MCF 10A (cell line): ENCODE data around the gene MARVELD3. TPM values are rescaled to one million over a fixed set of nuclear protein-coding genes. Genes with fewer than 3 reads are reported as not detected.

Experiments
- BruUV-seq: library from RNA; stranded (reverse); fragments of 400-500 nt; replicated peaks from 2 replicates; lab custom pipeline; 2021; lab: Mats Ljungman, UMichigan
- CTCF ChIA-PET: fragments of 300-600 bp; sonication (Branson Sonifier 250); formaldehyde crosslinking; extraction: SDS; loops from one replicate; lab custom pipeline; 2021; ENCODE audit warnings: antibody characterized with exemption, inconsistent platforms; lab: Yijun Ruan, JAX
- POLR2A ChIA-PET: fragments of 300-600, 350-650 bp; sonication (Branson Sonifier 250); formaldehyde crosslinking; extraction: SDS; loops from one replicate; lab custom pipeline; 2020; ENCODE audit warnings: antibody characterized with exemption, inconsistent platforms; lab: Yijun Ruan, JAX
- DNase-seq: peaks from one replicate; pipeline ENCODE4 v3.0.0-alpha.2; 2018; ENCODE audit not compliant: unreplicated experiment
- H3K27ac Mint-ChIP-seq: one replicate; pipeline ENCODE4 v1.8.0; 2022; ENCODE audit warnings: mild to moderate bottlenecking, low read depth, mixed read lengths; ENCODE audit not compliant: unreplicated experiment
- H3K27me3 Mint-ChIP-seq: one replicate; pipeline ENCODE4 v1.8.0; 2022; ENCODE audit warnings: mixed read lengths; ENCODE audit not compliant: insufficient read depth, unreplicated experiment
- H3K36me3 Mint-ChIP-seq: one replicate; pipeline ENCODE4 v1.8.0; 2022; ENCODE audit warnings: mild to moderate bottlenecking, moderate library complexity, mixed read lengths; ENCODE audit not compliant: insufficient read depth, unreplicated experiment
- H3K4me1 Mint-ChIP-seq: one replicate; pipeline ENCODE4 v1.8.0; 2022; ENCODE audit warnings: mixed read lengths; ENCODE audit not compliant: insufficient read depth, unreplicated experiment
- H3K4me3 Mint-ChIP-seq: one replicate; pipeline ENCODE4 v1.8.0; 2022; ENCODE audit warnings: mild to moderate bottlenecking, moderate library complexity, mixed read lengths; ENCODE audit not compliant: unreplicated experiment
- H3K9me3 Mint-ChIP-seq: one replicate; pipeline ENCODE4 v1.8.0; 2022; ENCODE audit warnings: mixed read lengths; ENCODE audit not compliant: unreplicated experiment
- CTCF ChIP-seq: fragments of 200-600 bp; IDR thresholded peaks from one replicate; pipeline ENCODE4 v1.8.0; 2022; ENCODE audit warnings: antibody characterized with exemption, mild to moderate bottlenecking; ENCODE audit not compliant: unreplicated experiment
- intact Hi-C: fragments of 100-400 bp; cut with micrococcal nuclease; formaldehyde crosslinking; loops from 2 replicates; pipeline ENCODE4 v1.14.1; 2022
- total RNA-seq: library from RNA; stranded (reverse); gene quantifications from 2 replicates; pipeline ENCODE4 v1.2.3, GENCODE V29; 2022

The MARVELD3 gene
- total RNA-seq, 1 experiment from 2014 or later = 1.3 TPM

GRCh38 chr16:71649704-71650103, 23.7 kb downstream of the MARVELD3 start:
- Mint-ChIP-seq H3K36me3 (peaks cover 65% of the 10 kb centered on the region), H3K4me3 (no peak overlapping the region), H3K27me3 (no peaks in the 10 kb centered on the region), H3K4me1 (no peaks in the 10 kb centered on the region), H3K27ac (no peak overlapping the region), H3K9me3 (no peaks in the 10 kb centered on the region)
- DNase-seq = no peak
- intact Hi-C loops = loop anchor here (5.0 kb wide), 1 partner anchor 313 kb away; no protein-coding TSS in a partner anchor
- BruUV-seq = no TSS peak
- no peak for TF ChIP-seq CTCF
- POLR2A ChIA-PET = no interaction called here
- CTCF ChIA-PET = no interaction called here

GRCh38 chr16:71658771-71659170, 32.8 kb downstream of the MARVELD3 start:
- no TSS peak for BruUV-seq
- no peak overlapping the region for H3K27ac Mint-ChIP-seq
- no peak overlapping the region for H3K4me3 Mint-ChIP-seq
- ChIA-PET CTCF (no interaction called here), POLR2A (no interaction called here)
- H3K4me1 Mint-ChIP-seq = no peaks in the 10 kb centered on the region
- no peaks in the 10 kb centered on the region for H3K9me3 Mint-ChIP-seq
- peaks cover 73% of the 10 kb centered on the region for H3K36me3 Mint-ChIP-seq
- no peaks in the 10 kb centered on the region for H3K27me3 Mint-ChIP-seq
- no peak for DNase-seq
- no peak for TF ChIP-seq CTCF
- intact Hi-C loops = no loop called here

GRCh38 chr16:71659471-71659870, 33.5 kb downstream of the MARVELD3 start:
- ChIA-PET CTCF (interaction anchor here (0.6 kb wide), 2 partner anchors 15 to 951 kb away, joined by 3 to 5 read pairs; no protein-coding TSS in a partner anchor), POLR2A (interaction anchor here (0.7 kb wide), 1 partner anchor 32 kb away, joined by 3 read pairs; no protein-coding TSS in a partner anchor)
- no peaks in the 10 kb centered on the region for H3K4me1 Mint-ChIP-seq
- TF ChIP-seq CTCF = no peak
- no peaks in the 10 kb centered on the region for H3K27me3 Mint-ChIP-seq
- H3K36me3 Mint-ChIP-seq = peaks cover 76% of the 10 kb centered on the region
- no TSS peak for BruUV-seq
- no peak overlapping the region for H3K4me3 Mint-ChIP-seq
- intact Hi-C loops = no loop called here
- no peaks in the 10 kb centered on the region for H3K9me3 Mint-ChIP-seq
- H3K27ac Mint-ChIP-seq = no peak overlapping the region
- DNase-seq = no peak

GRCh38 chr16:71666264-71666663, 40.3 kb downstream of the MARVELD3 start:
- ChIA-PET POLR2A (interaction anchor here (0.5 kb wide), 1 partner anchor 51 kb away, joined by 3 read pairs; no protein-coding TSS in a partner anchor), CTCF (interaction anchor here (1.0 kb wide), 1 partner anchor 79 kb away, joined by 3 read pairs; no protein-coding TSS in a partner anchor)
- H3K27me3 Mint-ChIP-seq = no peaks in the 10 kb centered on the region
- peaks cover 62% of the 10 kb centered on the region for H3K36me3 Mint-ChIP-seq
- no peaks in the 10 kb centered on the region for H3K9me3 Mint-ChIP-seq
- H3K4me1 Mint-ChIP-seq = no peaks in the 10 kb centered on the region
- H3K27ac Mint-ChIP-seq = no peak overlapping the region
- DNase-seq = no peak
- BruUV-seq = no TSS peak
- TF ChIP-seq CTCF = no peak
- intact Hi-C loops = no loop called here
- no peak overlapping the region for H3K4me3 Mint-ChIP-seq
